ENCODE data around the gene GPR152. TPM values are rescaled to one million over a fixed set of nuclear protein-coding genes. Genes with fewer than 3 reads are reported as not detected.

GPR152 gene
- total RNA-seq, 2 experiments from 2014 or later = not detected

DNA sequence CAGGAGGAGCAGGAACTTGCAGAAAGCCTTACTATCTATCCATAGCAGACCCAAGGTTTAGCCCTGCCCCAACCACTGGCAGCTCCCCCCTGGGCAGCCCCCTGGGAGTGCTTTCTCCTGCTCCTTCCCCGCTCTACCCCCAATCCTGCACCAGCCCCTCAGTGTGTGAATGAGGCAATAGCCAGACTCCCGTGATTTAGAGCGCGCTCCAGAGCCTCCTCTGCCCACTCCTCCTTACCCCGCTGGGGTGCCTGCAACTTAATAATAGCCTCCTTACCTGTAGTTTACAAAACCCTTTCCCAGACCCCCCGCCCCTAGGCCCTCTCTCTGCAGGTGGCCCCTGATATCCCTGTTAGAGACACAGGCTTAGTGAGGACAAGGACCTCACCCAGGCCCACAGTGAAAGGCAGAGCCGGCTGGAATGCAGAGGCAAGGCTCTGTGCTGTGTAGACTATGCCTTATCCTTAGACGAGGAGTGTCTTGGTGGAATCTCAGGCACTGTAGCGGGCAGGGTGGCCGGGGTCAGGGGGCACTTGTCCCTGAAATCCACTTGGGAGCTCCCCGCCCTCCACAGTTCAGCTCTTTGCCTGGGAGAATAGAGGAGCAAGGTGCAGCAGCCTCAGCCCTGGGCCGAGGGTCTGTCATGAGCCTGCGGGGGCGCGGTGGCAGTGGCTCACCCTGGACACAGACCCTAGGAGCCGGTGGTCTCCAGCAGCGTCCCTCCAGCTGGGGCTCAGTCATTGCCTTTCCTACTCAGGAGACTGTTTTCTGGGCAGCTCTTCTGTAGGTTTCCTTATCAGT, 41.3 kb downstream of the GPR152 start:
- Histone ChIP-seq H3K9me2 (ENCODE audit: insufficient read depth, low read length) (no peaks in the 10 kb centered on the region), H3K4me3 (ENCODE audit: low read depth, low read length, poor library complexity, severe bottlenecking) (no peak overlapping the region), H3K4me2 (ENCODE audit: low read length) (peak overlapping the region; percentile 73), H3K4me1 (ENCODE audit: insufficient read depth, low read length, poor library complexity, severe bottlenecking) (peaks cover 76% of the 10 kb centered on the region), H3K79me2 (ENCODE audit: insufficient read depth, low read depth, low read length) (peaks cover 11% of the 10 kb centered on the region; the same call in 1 of the 2 replicates), H3K36me3 (ENCODE audit: insufficient read depth, low read length) (peaks cover 38% of the 10 kb centered on the region), H3K9me3 (ENCODE audit: low read length) (no peaks in the 10 kb centered on the region), H2AFZ (ENCODE audit: low read length) (no peak overlapping the region), H3K27ac (ENCODE audit: low read depth, low read length, poor library complexity, severe bottlenecking) (peak overlapping the region; percentile 12), H4K20me1 (ENCODE audit: insufficient read depth, low read length) (no peaks in the 10 kb centered on the region)
- intact Hi-C loops (cut with micrococcal nuclease; ENCODE audit: unreplicated experiment) = no loop called here
- no peak for TF ChIP-seq EZH2phosphoT487 (IDR thresholded peaks at IDR 0.05; ENCODE audit: borderline replicate concordance, low read depth, low read length)
- no peak for TF ChIP-seq CTCF (conservative IDR thresholded peaks at IDR 0.05; ENCODE audit: low read length)
- CTCF ChIA-PET (ENCODE audit: unreplicated experiment) = interaction anchor here (1.6 kb wide), 1 partner anchor 10 kb away, joined by 4 read pairs; no protein-coding TSS in a partner anchor
- no TSS peak for BruUV-seq (replicated peaks)
- no peak for DNase-seq (ENCODE audit: low spot score)
- POLR2A ChIA-PET = interaction anchor here (0.8 kb wide), 1 partner anchor 9 kb away, joined by 3 read pairs; no protein-coding TSS in a partner anchor

GRCh38 chr11:67410369-67410831, 42.1 kb downstream of the GPR152 start:
- H3K9me2 ChIP-seq (ENCODE audit: insufficient read depth, low read length) = no peaks in the 10 kb centered on the region
- no peak for TF ChIP-seq EZH2phosphoT487 (IDR thresholded peaks at IDR 0.05; ENCODE audit: borderline replicate concordance, low read depth, low read length)
- no peak for TF ChIP-seq CTCF (conservative IDR thresholded peaks at IDR 0.05; ENCODE audit: low read length)
- intact Hi-C loops (cut with micrococcal nuclease; ENCODE audit: unreplicated experiment) = no loop called here
- H3K9me3 ChIP-seq (ENCODE audit: low read length) = no peaks in the 10 kb centered on the region
- H4K20me1 ChIP-seq (ENCODE audit: insufficient read depth, low read length) = no peaks in the 10 kb centered on the region
- H3K4me1 ChIP-seq (ENCODE audit: insufficient read depth, low read length, poor library complexity, severe bottlenecking) = peaks cover 81% of the 10 kb centered on the region
- BruUV-seq (replicated peaks) = no TSS peak
- POLR2A ChIA-PET = no interaction called here
- H3K79me2 ChIP-seq (ENCODE audit: insufficient read depth, low read depth, low read length) = peaks cover 19% of the 10 kb centered on the region; the same call in 1 of the 2 replicates
- peak overlapping the region; percentile 97 for H3K27ac ChIP-seq (ENCODE audit: low read depth, low read length, poor library complexity, severe bottlenecking)
- H3K4me3 ChIP-seq (ENCODE audit: low read depth, low read length, poor library complexity, severe bottlenecking) = peak overlapping the region; percentile 79
- no peak for DNase-seq (ENCODE audit: low spot score)
- H3K36me3 ChIP-seq (ENCODE audit: insufficient read depth, low read length) = peaks cover 46% of the 10 kb centered on the region
- H3K4me2 ChIP-seq (ENCODE audit: low read length) = peak overlapping the region; percentile 73
- no peak overlapping the region for H2AFZ ChIP-seq (ENCODE audit: low read length)
- CTCF ChIA-PET (ENCODE audit: unreplicated experiment) = no interaction called here
